KBM-7 (cell line): ENCODE data around the gene DDX3Y.

Experiments used
- DNase-seq: peaks from one replicate; pipeline ENCODE4 v3.0.0-alpha.2; 2015
- in situ Hi-C: fragments of 300-500 bp; cut with MboI; formaldehyde crosslinking; loops from 2 replicates; pipeline ENCODE4 v1.14.3; 2020; ENCODE audit warnings: low sequenced_read_pairs, low pct_unique_long_range_greater_than_20kb, mixed read lengths

DDX3Y gene

DNA sequence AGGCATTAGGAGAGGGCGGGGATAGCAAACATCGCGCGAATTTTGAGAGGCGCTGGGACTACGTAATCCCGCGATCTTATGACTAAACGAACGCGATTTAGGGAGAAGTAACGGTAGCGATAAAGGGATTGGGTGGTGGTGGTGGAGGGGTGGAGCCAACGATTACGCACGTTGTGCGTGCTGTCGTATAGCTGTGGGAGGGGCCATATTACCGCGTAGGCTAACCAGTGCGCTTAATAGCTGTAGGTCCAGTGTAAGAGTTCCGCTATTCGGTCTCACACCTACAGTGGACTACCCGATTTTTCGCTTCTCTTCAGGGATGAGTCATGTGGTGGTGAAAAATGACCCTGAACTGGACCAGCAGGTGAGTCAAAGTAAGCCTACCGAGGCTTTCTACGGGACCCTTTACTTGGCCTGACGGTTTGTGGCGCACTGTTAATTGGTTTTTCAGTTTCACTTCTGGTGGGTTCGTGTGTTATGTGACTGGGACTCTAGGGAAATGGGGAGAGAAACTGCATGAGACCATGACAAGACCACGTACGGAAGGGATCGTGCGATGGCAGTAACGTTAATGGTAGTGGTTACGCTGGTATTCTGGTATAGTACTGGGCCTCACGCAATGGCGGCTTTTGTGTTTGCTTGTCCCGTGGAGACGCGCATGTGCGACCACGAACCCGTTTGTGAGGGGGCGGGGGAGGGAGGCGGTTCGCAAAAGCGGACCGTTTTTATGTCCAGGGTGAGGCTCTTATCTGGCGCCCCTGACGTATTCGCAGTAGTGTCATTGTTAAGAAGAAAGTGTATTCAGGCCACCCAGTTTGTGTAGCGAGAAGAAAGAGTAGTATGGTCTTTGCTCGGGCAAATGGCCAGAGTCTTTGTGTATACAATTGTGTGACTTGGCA is at the start of gene DDX3Y:
Gene DDX3Y, plus strand, starts transcription at position 251 of the 899 bp plus-strand sequence. Its CDS starts 69 bp downstream, at position 320.
- in situ Hi-C loops: no loop called here
- peak; percentile 97 for DNase-seq

GRCh38 chrY:12855791-12856275 is 48.8 kb upstream of the DDX3Y start:
- no peak for DNase-seq
- in situ Hi-C loops: no loop called here

DNA sequence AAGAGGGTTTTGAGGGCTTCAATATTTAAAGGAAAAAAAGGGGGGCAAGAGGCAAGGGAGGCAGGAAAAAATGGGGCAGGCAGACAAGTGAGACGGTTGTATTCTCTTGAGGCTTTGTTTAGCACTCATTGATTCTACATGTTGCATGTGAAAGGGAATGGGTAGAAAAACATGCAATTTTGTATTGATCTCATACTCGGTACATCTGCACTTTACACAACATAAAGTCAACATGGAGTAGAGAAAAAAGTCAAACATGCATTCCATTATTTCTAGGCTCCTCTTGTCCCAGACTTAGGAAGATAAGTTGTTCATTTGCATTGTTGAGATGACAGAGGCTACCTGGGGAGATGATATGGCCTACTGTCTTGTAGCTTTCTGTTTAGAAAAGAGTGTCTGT is 36.7 kb upstream of the DDX3Y start:
- in situ Hi-C loops: no loop called here
- no peak for DNase-seq

- no peak for DNase-seq
- in situ Hi-C loops: no loop called here
These were observed 7.7 kb upstream of the DDX3Y start for GRCh38 chrY:12896973-12897372.

- DNase-seq: peak; percentile 46
- in situ Hi-C loops: no loop called here
These were observed 6.1 kb upstream of the DDX3Y start for GRCh38 chrY:12898604-12899003.

GRCh38 chrY:12905517-12905872 is 827 bp downstream of the DDX3Y start:
- DNase-seq: peak; percentile 89

GRCh38 chrY:12905895-12906294 is 1.2 kb downstream of the DDX3Y start:
- no peak for DNase-seq
- in situ Hi-C loops: no loop called here

More at GRCh38 chrY:12905517-12905872, 827 bp downstream of the DDX3Y start:
- in situ Hi-C loops: no loop called here

DNA sequence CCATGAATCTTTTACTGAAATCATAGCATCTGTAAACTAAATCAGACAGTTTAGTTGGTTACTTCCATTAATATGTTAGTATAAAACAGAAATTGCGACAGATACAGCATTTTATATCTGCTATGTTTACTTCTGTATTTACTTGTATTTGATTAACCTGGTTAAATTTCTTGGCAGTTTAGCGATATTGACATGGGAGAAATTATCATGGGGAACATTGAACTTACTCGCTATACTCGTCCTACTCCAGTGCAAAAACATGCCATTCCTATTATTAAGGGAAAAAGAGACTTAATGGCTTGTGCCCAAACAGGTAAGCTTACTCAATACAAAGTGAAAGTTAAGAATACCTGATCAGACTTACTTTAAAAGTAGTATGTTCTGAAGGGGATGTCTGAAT is 8.9 kb downstream of the DDX3Y start:
- in situ Hi-C loops: no loop called here
- DNase-seq: no peak

GRCh38 chrY:12928043-12928442 is 23.4 kb downstream of the DDX3Y start:
- DNase-seq: peak; percentile 46
- in situ Hi-C loops: no loop called here

DNA sequence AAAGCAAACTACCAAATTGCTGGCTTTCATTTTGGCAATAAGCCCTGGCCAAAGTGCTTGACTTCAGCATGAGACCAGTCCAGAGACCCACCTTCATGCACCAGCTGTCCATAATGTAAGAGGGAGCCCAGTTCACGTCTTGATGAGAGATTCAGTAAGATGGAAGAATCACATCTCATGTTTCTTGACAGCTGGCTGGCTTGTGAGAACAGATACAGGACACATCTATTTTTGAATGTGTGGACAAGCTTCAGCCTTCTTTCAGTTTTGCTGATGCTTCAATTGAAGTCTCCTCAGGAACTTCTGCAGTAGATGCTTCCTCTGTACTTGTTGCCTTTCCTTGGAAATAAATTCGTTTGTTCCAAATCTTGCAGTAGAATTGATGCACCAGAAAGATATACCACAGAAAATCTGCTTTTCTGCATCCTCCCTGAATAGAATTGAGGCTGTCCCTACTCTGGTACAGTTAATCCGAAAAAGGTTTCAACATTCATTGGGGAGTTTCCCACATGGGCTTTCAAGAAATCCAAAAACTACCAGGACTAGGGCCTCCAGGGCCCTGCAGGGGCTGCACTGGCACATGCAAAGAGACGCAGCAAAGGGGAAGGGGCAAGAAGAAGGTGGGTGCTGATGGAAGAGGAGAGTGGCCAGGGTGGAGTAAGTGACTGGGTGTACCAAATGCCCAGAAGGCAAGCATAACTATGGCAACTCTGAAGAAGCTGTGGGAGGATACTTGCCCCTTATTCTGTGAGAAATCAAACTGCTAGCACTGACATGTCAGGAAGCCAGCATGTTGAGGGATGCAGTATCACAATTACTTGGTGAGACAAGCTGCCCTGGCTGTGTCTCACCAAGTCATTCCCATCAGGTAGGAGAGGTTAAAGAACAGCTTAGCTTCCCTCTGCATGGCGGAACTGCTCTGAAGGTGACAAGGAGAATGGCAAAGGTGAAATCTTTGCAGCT is 37.3 kb downstream of the DDX3Y start:
- no peak for DNase-seq
- in situ Hi-C loops: no loop called here
